Left ventricle myocardium inferior (tissue), 1 donor: ENCODE data around the gene MAU2. TPM values are rescaled to one million over a fixed set of nuclear protein-coding genes. Genes with fewer than 3 reads are reported as not detected.

Source experiments
- DNase-seq: peaks from one replicate; pipeline ENCODE4 v3.0.0-alpha.2; 2020
- H3K27ac ChIP-seq: fragments of 200-600 bp; replicated peaks from 2 replicates; pipeline ENCODE4 v1.8.0; 2021
- H3K27me3 ChIP-seq: fragments of 200-600 bp; 2 replicates; pipeline ENCODE4 v1.8.0; 2021; ENCODE audit warnings: low read depth
- H3K36me3 ChIP-seq: fragments of 200-600 bp; 2 replicates; pipeline ENCODE4 v1.8.0; 2021
- H3K4me1 ChIP-seq: fragments of 200-600 bp; 2 replicates; pipeline ENCODE4 v1.8.0; 2021
- H3K4me3 ChIP-seq: fragments of 200-600 bp; 2 replicates; pipeline ENCODE4 v1.8.0; 2021; ENCODE audit warnings: mild to moderate bottlenecking, moderate library complexity
- H3K9me3 ChIP-seq: fragments of 200-600 bp; replicated peaks from 2 replicates; pipeline ENCODE4 v1.8.0; 2021
- intact Hi-C: fragments of 100-400 bp; cut with micrococcal nuclease; formaldehyde crosslinking; loops from one replicate; pipeline ENCODE4 v1.11.0; 2022
- total RNA-seq: library from RNA; stranded (reverse); fragmentation: NEBNext Ultra II Directional; extraction: Animal tissue kit (Norgen Biotek cat#: 25700); gene quantifications from one replicate; pipeline ENCODE4 v1.2.1, GENCODE V29; 2021
- TF ChIP-seq, protein P1 (sequence below): fragments of 200-600 bp; IDR thresholded peaks from 2 replicates; pipeline ENCODE4 v1.8.0; 2021; ENCODE audit warnings: antibody characterized with exemption, mild to moderate bottlenecking, borderline replicate concordance
- donor health status: DM: no; HTN: yes; CAD: no; lungs with severe emphysema.

MAU2 gene
- total RNA-seq, 1 donor from 2014 or later, result 33.0 TPM

DNA sequence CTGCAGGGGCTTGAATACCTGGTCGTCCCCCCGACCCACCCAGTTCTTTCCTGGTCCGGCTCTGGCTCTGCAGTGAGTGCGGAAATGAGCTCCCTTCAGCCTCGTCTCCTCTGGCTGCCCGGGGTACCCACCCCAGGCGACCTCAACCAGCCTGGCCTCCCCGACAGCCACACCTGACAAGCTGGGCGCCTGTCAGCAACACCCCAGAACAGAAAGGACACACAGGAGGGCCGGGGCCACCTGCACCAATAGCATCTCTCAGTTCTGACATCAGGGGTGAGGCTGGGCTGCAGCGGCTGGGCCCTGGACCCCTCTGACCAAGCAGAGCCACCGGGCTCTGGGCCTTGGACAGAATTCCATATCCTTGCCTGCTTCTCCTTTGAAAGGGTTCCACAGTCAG is 20.0 kb upstream of the MAU2 start:
- Histone ChIP-seq H3K36me3 (peaks cover 70% of the 10 kb centered on the region), H3K4me3 (no peak overlapping the region), H3K27me3 (no peaks in the 10 kb centered on the region), H3K4me1 (peaks cover 11% of the 10 kb centered on the region), H3K27ac (no peak overlapping the region), H3K9me3 (no peaks in the 10 kb centered on the region)
- DNase-seq, result no peak
- intact Hi-C loops, result no loop called here
- TF ChIP-seq, protein P1, sequence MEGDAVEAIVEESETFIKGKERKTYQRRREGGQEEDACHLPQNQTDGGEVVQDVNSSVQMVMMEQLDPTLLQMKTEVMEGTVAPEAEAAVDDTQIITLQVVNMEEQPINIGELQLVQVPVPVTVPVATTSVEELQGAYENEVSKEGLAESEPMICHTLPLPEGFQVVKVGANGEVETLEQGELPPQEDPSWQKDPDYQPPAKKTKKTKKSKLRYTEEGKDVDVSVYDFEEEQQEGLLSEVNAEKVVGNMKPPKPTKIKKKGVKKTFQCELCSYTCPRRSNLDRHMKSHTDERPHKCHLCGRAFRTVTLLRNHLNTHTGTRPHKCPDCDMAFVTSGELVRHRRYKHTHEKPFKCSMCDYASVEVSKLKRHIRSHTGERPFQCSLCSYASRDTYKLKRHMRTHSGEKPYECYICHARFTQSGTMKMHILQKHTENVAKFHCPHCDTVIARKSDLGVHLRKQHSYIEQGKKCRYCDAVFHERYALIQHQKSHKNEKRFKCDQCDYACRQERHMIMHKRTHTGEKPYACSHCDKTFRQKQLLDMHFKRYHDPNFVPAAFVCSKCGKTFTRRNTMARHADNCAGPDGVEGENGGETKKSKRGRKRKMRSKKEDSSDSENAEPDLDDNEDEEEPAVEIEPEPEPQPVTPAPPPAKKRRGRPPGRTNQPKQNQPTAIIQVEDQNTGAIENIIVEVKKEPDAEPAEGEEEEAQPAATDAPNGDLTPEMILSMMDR, result no peak

DNA sequence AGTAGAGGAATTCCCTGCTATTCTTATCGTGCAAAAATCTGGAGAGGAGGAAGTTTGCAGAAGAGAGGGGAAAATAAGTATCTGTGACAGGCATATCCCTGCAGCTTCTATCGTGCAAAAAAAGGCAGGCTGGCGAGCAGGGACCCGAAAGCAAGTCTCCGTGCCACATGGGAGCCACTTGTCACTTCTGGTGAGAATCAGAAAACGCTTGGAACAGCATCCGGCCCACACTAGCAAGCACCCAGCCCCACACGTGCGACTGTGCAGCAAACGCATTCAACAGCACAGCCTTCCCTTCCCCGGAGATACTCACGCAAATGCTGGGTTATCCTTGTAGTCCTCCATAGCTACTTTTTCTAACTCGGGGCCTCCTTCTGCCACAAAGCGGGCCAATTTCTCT is 17.2 kb upstream of the MAU2 start:
- Histone ChIP-seq H3K9me3 (no peaks in the 10 kb centered on the region), H3K27me3 (no peaks in the 10 kb centered on the region), H3K36me3 (peaks cover 83% of the 10 kb centered on the region), H3K27ac (no peak overlapping the region), H3K4me1 (peaks cover 11% of the 10 kb centered on the region), H3K4me3 (no peak overlapping the region)
- TF ChIP-seq, protein P1, result no peak
- intact Hi-C loops, result no loop called here
- DNase-seq, result no peak

DNA sequence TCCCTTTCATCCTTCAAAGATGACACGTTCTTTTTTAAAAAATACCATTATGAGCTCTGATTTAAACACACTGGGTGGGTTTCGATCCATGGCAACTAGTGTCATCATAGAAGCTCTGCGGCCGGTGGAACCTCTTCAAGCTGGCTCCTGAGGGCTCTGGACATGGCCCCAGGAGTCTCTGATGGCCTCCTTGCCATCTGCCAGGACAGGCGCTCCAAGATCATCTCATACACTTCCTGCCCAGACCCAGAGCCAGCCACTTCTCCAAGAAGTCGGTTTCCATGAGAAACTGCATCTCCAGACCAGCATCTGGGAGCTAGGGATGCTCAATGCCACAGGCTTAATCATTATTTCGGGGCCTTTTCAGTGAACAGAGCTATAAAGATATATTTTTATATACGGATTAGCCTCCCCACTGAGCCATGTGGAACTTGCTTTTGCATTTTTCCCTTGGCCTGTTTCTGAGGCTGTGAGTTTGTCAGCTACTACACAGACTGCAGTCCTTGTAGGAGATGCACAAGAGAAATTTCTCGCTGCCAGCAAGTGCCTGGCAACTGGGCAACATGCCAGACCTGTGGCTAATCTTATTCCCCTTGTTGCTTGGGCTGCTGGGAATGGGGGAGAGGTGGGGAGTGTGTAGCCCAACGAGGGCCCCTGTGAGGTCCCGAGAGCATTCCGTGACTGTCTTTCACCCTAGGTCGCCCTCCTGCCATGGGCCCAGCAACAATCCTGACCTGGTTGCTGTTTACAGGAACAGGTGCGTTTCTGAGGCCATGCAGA is 16.3 kb upstream of the MAU2 start:
- intact Hi-C loops, result no loop called here
- DNase-seq, result peak; percentile 41
- peaks cover 11% of the 10 kb centered on the region for H3K4me1 ChIP-seq
- no peaks in the 10 kb centered on the region for H3K27me3 ChIP-seq
- peaks cover 92% of the 10 kb centered on the region for H3K36me3 ChIP-seq
- H3K9me3 ChIP-seq, result no peaks in the 10 kb centered on the region
- H3K4me3 ChIP-seq, result no peak overlapping the region
- H3K27ac ChIP-seq, result peak overlapping the region; percentile 51
- TF ChIP-seq, protein P1, result no peak

DNA sequence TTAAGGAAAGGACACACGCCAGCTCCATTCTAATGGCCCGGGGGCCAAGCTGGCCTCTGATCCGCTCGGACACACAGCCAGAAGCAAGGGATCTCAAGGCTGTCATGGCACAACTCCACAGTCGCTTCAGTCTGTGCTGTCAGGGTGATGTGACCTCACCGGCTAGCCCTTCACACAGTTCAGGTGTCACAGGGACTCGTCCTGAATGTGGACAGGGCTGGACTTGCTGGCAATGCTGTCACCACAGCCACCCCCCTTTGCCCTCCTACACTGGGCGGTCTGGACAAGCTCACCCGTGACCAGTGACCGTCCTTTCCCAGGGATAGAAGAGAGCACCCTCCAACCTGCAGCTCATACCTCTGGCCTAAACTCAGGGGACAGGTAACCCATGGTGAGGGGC is 15.6 kb upstream of the MAU2 start:
- no peak for DNase-seq
- H3K27me3 ChIP-seq, result no peaks in the 10 kb centered on the region
- H3K27ac ChIP-seq, result peak overlapping the region; percentile 51
- H3K36me3 ChIP-seq, result peaks cover 98% of the 10 kb centered on the region
- intact Hi-C loops, result no loop called here
- H3K4me1 ChIP-seq, result peaks cover 11% of the 10 kb centered on the region
- TF ChIP-seq, protein P1, result no peak
- H3K4me3 ChIP-seq, result no peak overlapping the region
- H3K9me3 ChIP-seq, result no peaks in the 10 kb centered on the region

DNA sequence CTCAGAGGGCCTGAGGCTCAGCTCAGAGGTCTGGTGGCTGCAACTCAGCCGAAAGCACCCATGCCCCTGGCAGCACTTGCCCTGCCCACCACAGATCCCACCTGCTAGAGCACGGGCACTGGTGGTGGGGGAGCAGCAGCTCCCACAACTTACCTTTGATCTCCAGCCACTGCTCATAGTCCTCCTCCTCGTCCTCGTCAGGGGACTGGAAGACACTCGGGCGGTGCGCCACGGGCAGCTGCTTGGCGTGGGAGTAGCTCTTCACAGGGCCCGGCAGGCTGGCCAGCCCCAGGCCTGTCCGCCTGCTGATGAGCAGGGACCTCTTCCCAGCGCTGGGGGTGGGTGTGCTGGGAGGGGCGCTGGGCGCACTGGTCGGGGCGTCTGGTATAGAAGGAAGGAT is 14.9 kb upstream of the MAU2 start:
- Histone ChIP-seq H3K4me3 (no peak overlapping the region), H3K27ac (no peak overlapping the region), H3K9me3 (no peaks in the 10 kb centered on the region), H3K36me3 (peaks cover 97% of the 10 kb centered on the region), H3K27me3 (no peaks in the 10 kb centered on the region), H3K4me1 (peaks cover 11% of the 10 kb centered on the region)
- intact Hi-C loops, result no loop called here
- TF ChIP-seq, protein P1, result no peak
- DNase-seq, result no peak
